ENCODE data around the gene TBX6. TPM values are rescaled to one million over a fixed set of nuclear protein-coding genes. Genes with fewer than 3 reads are reported as not detected.
A peak's percentile ranks its signal among the peaks of the same experiment; 100 is the strongest.

The TBX6 gene, protein sequence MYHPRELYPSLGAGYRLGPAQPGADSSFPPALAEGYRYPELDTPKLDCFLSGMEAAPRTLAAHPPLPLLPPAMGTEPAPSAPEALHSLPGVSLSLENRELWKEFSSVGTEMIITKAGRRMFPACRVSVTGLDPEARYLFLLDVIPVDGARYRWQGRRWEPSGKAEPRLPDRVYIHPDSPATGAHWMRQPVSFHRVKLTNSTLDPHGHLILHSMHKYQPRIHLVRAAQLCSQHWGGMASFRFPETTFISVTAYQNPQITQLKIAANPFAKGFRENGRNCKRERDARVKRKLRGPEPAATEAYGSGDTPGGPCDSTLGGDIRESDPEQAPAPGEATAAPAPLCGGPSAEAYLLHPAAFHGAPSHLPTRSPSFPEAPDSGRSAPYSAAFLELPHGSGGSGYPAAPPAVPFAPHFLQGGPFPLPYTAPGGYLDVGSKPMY
- polyA plus RNA-seq (2012; ENCODE audit: insufficient read length, low read depth), result 0.23 TPM

DNA sequence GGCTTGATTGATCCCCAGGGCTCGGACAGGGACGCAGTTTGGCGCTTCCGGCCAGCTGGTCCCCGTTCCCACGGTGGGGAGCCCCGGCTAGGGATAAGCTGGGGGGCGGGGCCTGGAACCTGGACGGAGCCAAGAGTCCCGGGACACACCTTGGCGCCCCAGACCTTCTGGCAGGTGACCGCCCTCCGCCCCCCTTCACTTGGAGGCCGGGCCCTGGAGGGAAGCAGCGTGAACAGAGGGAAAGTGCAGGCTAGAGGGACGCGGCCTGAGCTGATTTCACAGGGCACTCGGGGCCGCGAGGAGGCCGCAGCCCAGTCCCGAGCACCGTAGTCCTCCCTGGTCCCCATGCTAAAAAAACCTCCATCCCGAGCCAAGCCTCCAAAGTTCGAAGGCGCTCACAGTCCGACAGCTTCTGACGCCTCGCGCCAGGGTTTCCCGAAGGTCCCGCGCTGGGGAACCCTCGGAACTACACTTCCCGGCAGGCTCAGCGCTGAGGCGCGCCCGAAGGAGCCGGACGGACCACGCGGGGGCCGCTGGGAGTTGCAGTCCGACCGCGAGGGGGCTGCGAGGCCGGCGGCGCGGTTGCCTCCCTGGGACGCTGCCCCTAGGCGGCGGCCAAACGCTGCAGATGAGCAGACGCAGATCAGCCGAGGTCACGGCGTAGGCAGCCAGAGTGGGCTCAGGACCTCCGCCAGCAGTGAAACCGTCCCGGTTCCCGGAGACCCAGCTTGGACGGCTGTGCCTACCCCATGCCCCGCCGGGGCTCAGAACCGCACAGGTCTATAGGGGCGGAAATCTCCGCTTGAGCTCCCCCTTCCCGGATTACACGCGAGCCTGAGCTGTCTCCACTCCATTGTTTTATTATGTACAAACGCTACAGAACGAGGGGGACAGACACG lies at the start of gene TBX6:
Gene TBX6, minus strand, starts transcription at position 451 of the 899 bp plus-strand sequence. CDS start 731 bp downstream, outside the sequence.
- TF ChIP-seq FOXP2 (optimal IDR thresholded peaks at IDR 0.05; ENCODE audit: borderline replicate concordance, extremely low read depth, extremely low read length, insufficient read depth) (peak; percentile 87), SIN3A (IDR thresholded peaks at IDR 0.05; ENCODE audit: borderline replicate concordance, insufficient read depth, low read length) (no peak)

DNA sequence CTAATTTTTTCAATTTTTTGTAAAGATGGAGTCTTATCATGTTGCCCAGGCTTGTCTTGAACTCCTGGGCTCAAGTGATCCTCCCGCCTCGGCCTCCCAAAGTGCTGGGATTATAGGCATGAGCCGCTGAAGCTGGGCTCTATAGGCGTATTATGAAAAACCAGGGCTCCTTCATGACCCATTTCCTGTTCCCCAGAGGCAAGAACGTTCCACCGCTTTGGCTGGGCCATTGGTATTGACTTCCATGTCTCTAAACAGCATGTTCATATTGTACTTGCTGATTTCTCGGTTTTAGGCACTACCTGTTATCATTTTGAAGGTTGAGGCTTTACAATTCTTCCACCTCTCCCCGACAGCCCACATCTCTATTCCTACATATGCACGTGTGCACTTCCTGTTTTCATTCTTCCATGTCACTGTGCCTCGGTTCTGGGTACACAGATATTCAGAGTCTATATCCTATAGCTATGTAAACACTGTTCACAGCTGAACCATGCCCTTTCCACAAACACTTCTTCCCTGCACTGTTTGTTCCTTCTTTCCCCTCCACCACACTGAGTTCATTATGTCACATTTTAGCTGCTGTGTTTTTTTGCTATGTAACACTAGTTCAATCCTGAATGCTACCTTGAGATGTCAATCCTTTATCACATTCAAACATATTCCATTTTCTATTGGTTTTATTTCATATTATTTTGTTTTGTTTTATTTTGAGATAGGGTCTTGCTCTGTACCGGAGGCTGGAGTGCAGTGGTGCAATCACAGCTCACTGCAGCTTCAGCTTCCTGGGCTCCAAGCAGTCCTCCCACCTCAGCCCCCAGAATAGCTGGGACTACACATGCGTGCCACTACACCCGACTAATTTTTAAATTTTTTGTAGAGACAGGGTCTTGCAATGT lies 48.1 kb upstream of the TBX6 start:
- TF ChIP-seq, protein P1, sequence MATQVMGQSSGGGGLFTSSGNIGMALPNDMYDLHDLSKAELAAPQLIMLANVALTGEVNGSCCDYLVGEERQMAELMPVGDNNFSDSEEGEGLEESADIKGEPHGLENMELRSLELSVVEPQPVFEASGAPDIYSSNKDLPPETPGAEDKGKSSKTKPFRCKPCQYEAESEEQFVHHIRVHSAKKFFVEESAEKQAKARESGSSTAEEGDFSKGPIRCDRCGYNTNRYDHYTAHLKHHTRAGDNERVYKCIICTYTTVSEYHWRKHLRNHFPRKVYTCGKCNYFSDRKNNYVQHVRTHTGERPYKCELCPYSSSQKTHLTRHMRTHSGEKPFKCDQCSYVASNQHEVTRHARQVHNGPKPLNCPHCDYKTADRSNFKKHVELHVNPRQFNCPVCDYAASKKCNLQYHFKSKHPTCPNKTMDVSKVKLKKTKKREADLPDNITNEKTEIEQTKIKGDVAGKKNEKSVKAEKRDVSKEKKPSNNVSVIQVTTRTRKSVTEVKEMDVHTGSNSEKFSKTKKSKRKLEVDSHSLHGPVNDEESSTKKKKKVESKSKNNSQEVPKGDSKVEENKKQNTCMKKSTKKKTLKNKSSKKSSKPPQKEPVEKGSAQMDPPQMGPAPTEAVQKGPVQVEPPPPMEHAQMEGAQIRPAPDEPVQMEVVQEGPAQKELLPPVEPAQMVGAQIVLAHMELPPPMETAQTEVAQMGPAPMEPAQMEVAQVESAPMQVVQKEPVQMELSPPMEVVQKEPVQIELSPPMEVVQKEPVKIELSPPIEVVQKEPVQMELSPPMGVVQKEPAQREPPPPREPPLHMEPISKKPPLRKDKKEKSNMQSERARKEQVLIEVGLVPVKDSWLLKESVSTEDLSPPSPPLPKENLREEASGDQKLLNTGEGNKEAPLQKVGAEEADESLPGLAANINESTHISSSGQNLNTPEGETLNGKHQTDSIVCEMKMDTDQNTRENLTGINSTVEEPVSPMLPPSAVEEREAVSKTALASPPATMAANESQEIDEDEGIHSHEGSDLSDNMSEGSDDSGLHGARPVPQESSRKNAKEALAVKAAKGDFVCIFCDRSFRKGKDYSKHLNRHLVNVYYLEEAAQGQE (IDR thresholded peaks at IDR 0.05; ENCODE audit: insufficient read depth in 1 of 2, low read depth in 2 of 2, low read length in 2 of 2), result no peak
- TF ChIP-seq SIN3A (IDR thresholded peaks at IDR 0.05; ENCODE audit: borderline replicate concordance, insufficient read depth, low read length), result no peak
- no peak for TF ChIP-seq TAF1 (IDR thresholded peaks at IDR 0.05; ENCODE audit: borderline replicate concordance, insufficient read depth, low read length)
- no peak for TF ChIP-seq POLR2AphosphoS5 (IDR thresholded peaks at IDR 0.05; ENCODE audit: low read depth, low read length)
- no peak for TF ChIP-seq FOXP2 (optimal IDR thresholded peaks at IDR 0.05; ENCODE audit: borderline replicate concordance, extremely low read depth, extremely low read length, insufficient read depth)

DNA sequence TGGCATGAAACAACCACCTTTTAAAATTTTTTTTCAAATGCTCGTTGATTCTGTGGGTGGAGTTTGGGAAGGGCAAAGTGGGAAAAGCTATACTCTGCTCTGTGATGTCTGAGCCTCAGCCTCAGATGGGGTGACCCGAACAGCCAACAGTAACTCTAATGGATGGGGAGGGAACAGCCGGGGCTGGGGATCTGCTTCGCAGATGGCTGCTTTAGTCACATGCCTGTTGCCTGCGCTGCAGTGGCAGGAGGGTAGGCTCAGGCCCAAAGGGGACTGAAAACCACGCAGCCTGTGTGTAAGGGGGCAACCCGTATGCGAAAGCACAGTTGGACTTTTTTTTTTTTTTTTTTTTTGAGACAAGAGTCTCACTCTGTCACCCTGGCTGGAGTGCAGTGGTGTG lies 46.2 kb upstream of the TBX6 start:
- TF ChIP-seq FOXP2 (optimal IDR thresholded peaks at IDR 0.05; ENCODE audit: borderline replicate concordance, extremely low read depth, extremely low read length, insufficient read depth) (no peak), SIN3A (IDR thresholded peaks at IDR 0.05; ENCODE audit: borderline replicate concordance, insufficient read depth, low read length) (no peak)

DNA sequence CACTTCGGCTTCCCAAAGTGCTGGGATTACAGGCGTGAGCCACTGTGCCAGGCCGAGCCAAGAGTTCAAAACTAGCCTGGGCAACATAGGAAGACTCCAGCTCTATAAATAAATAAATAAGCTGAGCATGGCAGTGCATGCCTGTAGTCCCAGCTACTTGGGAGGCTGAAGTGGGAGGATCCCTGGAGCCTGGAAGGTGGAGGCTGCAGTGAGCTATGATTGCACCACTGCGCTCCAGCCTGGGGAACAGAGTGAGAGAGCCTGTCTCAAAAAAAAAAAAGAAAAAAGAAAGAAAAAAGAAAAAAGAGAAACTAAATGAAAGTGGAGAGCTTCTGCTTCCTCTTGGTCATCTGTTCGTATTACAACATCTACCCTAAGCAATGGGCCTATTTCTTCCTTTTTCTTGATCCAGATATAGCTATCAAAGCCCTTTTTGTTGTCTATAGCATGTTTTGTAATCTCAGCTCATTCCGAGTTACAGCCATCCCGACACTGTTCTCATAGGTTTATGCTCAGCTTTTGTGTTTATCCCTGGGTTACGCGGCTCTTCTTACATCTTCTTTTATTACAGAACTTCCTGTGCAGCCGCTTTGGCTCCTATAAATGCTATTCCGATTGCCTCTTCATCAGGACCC lies 45.4 kb upstream of the TBX6 start:
- TF ChIP-seq POLR2AphosphoS5 (IDR thresholded peaks at IDR 0.05; ENCODE audit: low read depth, low read length) (no peak), SIN3A (IDR thresholded peaks at IDR 0.05; ENCODE audit: borderline replicate concordance, insufficient read depth, low read length) (no peak)
- TF ChIP-seq, protein P1 (IDR thresholded peaks at IDR 0.05; ENCODE audit: insufficient read depth in 1 of 2, low read depth in 2 of 2, low read length in 2 of 2), result no peak

DNA sequence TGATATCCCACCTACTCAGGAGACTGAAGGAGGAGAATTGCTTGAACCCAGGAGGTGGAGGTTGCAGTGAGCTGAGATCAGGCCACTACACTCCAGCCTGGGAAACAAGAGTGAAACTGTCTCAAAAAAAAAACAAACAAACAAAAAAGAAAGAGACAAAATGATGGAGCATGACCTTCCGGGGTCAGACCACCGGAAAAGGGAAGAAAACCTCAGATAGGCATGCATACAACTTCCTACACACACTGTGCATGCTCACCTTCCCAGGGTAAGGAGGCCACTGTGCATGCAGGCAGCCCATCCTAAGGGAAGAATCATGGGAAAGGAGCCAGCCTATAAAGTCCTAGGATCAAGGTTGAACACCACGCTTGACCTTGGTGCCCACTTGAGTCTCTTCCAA lies 40.9 kb upstream of the TBX6 start:
- TF ChIP-seq POLR2AphosphoS5 (IDR thresholded peaks at IDR 0.05; ENCODE audit: low read depth, low read length), result no peak
- no peak for TF ChIP-seq FOXP2 (optimal IDR thresholded peaks at IDR 0.05; ENCODE audit: borderline replicate concordance, extremely low read depth, extremely low read length, insufficient read depth)
- TF ChIP-seq, protein P1 (IDR thresholded peaks at IDR 0.05; ENCODE audit: insufficient read depth in 1 of 2, low read depth in 2 of 2, low read length in 2 of 2), result no peak
- no peak for TF ChIP-seq TAF1 (IDR thresholded peaks at IDR 0.05; ENCODE audit: borderline replicate concordance, insufficient read depth, low read length)
- no peak for TF ChIP-seq SIN3A (IDR thresholded peaks at IDR 0.05; ENCODE audit: borderline replicate concordance, insufficient read depth, low read length)

All from PFSK-1 (cell line).